ENCODE data around the gene MRPS15. TPM values are rescaled to one million over a fixed set of nuclear protein-coding genes. Genes with fewer than 3 reads are reported as not detected.
"Not testable (repeated sequence)": the region's sequence is repeated elsewhere in the genome, so short reads cannot be mapped to it uniquely, and the experiment has no call there.

The MRPS15 gene
- polyA plus RNA-seq, 1 experiment, result 34.4 TPM

DNA sequence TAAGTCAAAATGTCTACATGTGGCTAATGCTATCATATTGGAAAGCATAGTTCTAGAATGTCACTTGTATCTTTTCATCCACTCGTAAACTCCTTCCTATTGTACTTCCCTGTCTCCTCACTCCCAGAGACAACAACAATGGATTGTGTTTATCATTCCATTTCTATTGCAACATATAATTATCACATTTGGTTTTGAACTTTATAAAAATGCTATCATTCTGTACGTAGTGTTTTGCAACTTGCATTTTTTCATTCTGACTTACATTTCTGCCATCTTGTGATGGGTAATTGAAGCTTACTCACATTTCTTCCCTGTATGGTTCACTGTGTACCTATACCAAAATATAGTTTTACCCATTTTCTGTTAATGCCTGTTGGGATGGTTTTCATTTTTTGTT is 33.0 kb upstream of the MRPS15 start:
- ChIA-PET CTCF (interaction anchor here (1.8 kb wide), 1 partner anchor 19 kb away, joined by 5 read pairs; no protein-coding TSS in a partner anchor), POLR2A (no interaction called here)
- Histone ChIP-seq H3K27me3 (ENCODE audit: control insufficient read depth, insufficient read depth, low read length) (no peaks in the 10 kb centered on the region; the same call in 1 of the 2 replicates), H3K36me3 (ENCODE audit: control insufficient read depth, insufficient read depth, low read length) (no peaks in the 10 kb centered on the region), H3K4me3 (ENCODE audit: low read depth, low read length) (no peak overlapping the region)
- DNase-seq (ENCODE audit: low read depth), result no peak
- TF ChIP-seq, protein P1, sequence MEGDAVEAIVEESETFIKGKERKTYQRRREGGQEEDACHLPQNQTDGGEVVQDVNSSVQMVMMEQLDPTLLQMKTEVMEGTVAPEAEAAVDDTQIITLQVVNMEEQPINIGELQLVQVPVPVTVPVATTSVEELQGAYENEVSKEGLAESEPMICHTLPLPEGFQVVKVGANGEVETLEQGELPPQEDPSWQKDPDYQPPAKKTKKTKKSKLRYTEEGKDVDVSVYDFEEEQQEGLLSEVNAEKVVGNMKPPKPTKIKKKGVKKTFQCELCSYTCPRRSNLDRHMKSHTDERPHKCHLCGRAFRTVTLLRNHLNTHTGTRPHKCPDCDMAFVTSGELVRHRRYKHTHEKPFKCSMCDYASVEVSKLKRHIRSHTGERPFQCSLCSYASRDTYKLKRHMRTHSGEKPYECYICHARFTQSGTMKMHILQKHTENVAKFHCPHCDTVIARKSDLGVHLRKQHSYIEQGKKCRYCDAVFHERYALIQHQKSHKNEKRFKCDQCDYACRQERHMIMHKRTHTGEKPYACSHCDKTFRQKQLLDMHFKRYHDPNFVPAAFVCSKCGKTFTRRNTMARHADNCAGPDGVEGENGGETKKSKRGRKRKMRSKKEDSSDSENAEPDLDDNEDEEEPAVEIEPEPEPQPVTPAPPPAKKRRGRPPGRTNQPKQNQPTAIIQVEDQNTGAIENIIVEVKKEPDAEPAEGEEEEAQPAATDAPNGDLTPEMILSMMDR (IDR thresholded peaks at IDR 0.05; ENCODE audit: insufficient read depth, low read depth, low read length), result no peak

GRCh38 chr1:36494971-36495370 is 30.8 kb upstream of the MRPS15 start:
- CTCF ChIA-PET, result interaction anchor here (0.6 kb wide), 1 partner anchor 14 kb away, joined by 3 read pairs; no protein-coding TSS in a partner anchor

DNA sequence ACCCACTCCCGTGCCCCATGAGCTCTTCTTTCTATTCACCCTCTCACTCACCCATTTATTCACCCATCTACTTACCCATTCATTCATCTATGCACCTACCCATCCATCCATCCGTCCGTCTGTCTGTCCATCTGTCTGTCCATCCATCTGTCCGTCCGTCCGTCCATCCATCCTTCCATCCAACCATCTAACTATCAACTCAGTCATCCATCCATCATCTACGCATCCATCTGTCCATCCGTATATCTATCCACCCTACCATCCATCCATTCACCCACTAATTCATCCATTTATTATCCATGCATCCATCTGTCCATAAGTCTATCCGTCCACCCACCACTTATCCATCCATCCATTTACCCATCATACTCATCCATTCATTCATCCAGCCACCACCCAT is 29.3 kb upstream of the MRPS15 start:
- H3K27me3 ChIP-seq (ENCODE audit: control insufficient read depth, insufficient read depth, low read length), result no peaks in the 10 kb centered on the region; the same call in 1 of the 2 replicates
- TF ChIP-seq, protein P1 (IDR thresholded peaks at IDR 0.05; ENCODE audit: insufficient read depth, low read depth, low read length), result no peak
- no peaks in the 10 kb centered on the region for H3K36me3 ChIP-seq (ENCODE audit: control insufficient read depth, insufficient read depth, low read length)
- POLR2A ChIA-PET, result no interaction called here
- H3K4me3 ChIP-seq (ENCODE audit: low read depth, low read length), result no peak overlapping the region
- CTCF ChIA-PET, result no interaction called here
- DNase-seq (ENCODE audit: low read depth), result no peak

More at GRCh38 chr1:36494971-36495370, 30.8 kb upstream of the MRPS15 start:
- Histone ChIP-seq H3K36me3 (ENCODE audit: control insufficient read depth, insufficient read depth, low read length) (no peaks in the 10 kb centered on the region), H3K27me3 (ENCODE audit: control insufficient read depth, insufficient read depth, low read length) (no peaks in the 10 kb centered on the region; the same call in 1 of the 2 replicates), H3K4me3 (ENCODE audit: low read depth, low read length) (no peak overlapping the region)
- no peak for DNase-seq (ENCODE audit: low read depth)
- TF ChIP-seq, protein P1 (IDR thresholded peaks at IDR 0.05; ENCODE audit: insufficient read depth, low read depth, low read length), result no peak
- POLR2A ChIA-PET, result no interaction called here

DNA sequence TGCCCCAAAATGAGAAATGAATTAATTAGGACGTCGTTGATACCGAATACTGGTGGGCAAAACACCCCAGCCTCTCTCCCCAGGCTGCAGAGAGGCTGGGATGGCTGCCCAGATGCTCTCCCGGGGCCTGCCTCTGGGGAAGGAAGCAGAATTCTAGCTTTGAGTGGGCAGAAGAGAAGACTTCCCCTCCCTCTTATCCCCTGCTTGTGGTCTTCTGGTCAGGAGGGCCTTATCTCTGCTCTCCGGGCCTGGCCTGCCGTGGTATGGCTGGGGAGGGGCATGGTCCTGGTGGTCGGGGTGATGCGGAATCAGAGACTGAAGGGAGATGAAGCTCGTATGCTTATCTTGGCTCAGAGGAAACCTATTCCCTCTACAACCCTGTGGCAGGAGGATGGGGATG is 28.3 kb upstream of the MRPS15 start:
- no peaks in the 10 kb centered on the region for H3K36me3 ChIP-seq (ENCODE audit: control insufficient read depth, insufficient read depth, low read length)
- no peak for DNase-seq (ENCODE audit: low read depth)
- TF ChIP-seq, protein P1 (IDR thresholded peaks at IDR 0.05; ENCODE audit: insufficient read depth, low read depth, low read length), result no peak
- ChIA-PET POLR2A (no interaction called here), CTCF (interaction anchor here (1.7 kb wide), 1 partner anchor 24 kb away, joined by 4 read pairs; no protein-coding TSS in a partner anchor)
- H3K4me3 ChIP-seq (ENCODE audit: low read depth, low read length), result no peak overlapping the region
- H3K27me3 ChIP-seq (ENCODE audit: control insufficient read depth, insufficient read depth, low read length), result no peaks in the 10 kb centered on the region; the same call in 1 of the 2 replicates

- H3K27me3 ChIP-seq (ENCODE audit: control insufficient read depth, insufficient read depth, low read length); CTCF ChIA-PET; POLR2A ChIA-PET; H3K36me3 ChIP-seq (ENCODE audit: control insufficient read depth, insufficient read depth, low read length); H3K4me3 ChIP-seq (ENCODE audit: low read depth, low read length); DNase-seq (ENCODE audit: low read depth): not testable (repeated sequence)
Measured at GRCh38 chr1:36489258-36490051, 25.3 kb upstream of the MRPS15 start.
